BE2C (cell line): Measurements from ENCODE around the gene IGSF21.
"Not testable (repeated sequence)": the region's sequence is repeated elsewhere in the genome, so short reads cannot be mapped to it uniquely, and the experiment has no call there.

Experiments used
- DNase-seq: peaks from one replicate; pipeline ENCODE4 v3.0.0-alpha.2; 2020
- H3K27me3 ChIP-seq: fragments of 250-450 bp; sonication (Bioruptor Pico); 2 replicates; pipeline ENCODE4 v1.5.1; 2020; ENCODE audit warnings: mild to moderate bottlenecking
- H3K36me3 ChIP-seq: fragments of 250-450 bp; sonication (Bioruptor Pico); 2 replicates; pipeline ENCODE4 v1.5.1; 2020; ENCODE audit warnings: mild to moderate bottlenecking
- H3K4me1 ChIP-seq: fragments of 250-450 bp; sonication (Bioruptor Pico); 2 replicates; pipeline ENCODE4 v1.5.1; 2020
- H3K4me3 ChIP-seq: 2 replicates; pipeline ENCODE4 v1.5.1; 2011; ENCODE audit warnings: low read depth, low read length
- H3K9me3 ChIP-seq: fragments of 250-450 bp; sonication (Bioruptor Pico); 2 replicates; pipeline ENCODE4 v1.5.1; 2020
- CTCF ChIP-seq: IDR thresholded peaks from 2 replicates; pipeline ENCODE4 v1.5.1; 2012; ENCODE audit warnings: mild to moderate bottlenecking, low read depth, low read length

IGSF21 gene

GRCh38 chr1:18157968-18158367 lies 50.4 kb downstream of the IGSF21 start:
- no peaks in the 10 kb centered on the region for H3K4me1 ChIP-seq
- TF ChIP-seq CTCF: no peak
- DNase-seq: no peak
- no peaks in the 10 kb centered on the region for H3K9me3 ChIP-seq
- no peaks in the 10 kb centered on the region for H3K36me3 ChIP-seq
- no peak overlapping the region for H3K4me3 ChIP-seq
- H3K27me3 ChIP-seq: no peaks in the 10 kb centered on the region

GRCh38 chr1:18158714-18159113 lies 51.1 kb downstream of the IGSF21 start:
- no peaks in the 10 kb centered on the region for H3K4me1 ChIP-seq
- no peaks in the 10 kb centered on the region for H3K27me3 ChIP-seq
- no peak for DNase-seq
- no peak for TF ChIP-seq CTCF
- no peaks in the 10 kb centered on the region for H3K36me3 ChIP-seq
- H3K4me3 ChIP-seq: no peak overlapping the region
- H3K9me3 ChIP-seq: no peaks in the 10 kb centered on the region

- Histone ChIP-seq H3K4me1 (no peaks in the 10 kb centered on the region), H3K9me3 (no peaks in the 10 kb centered on the region), H3K4me3 (no peak overlapping the region), H3K36me3 (no peaks in the 10 kb centered on the region), H3K27me3 (no peaks in the 10 kb centered on the region)
- TF ChIP-seq CTCF: no peak
- DNase-seq: no peak
Observed at GRCh38 chr1:18160290-18160942, 52.8 kb downstream of the IGSF21 start.

- H3K27me3 ChIP-seq: no peaks in the 10 kb centered on the region
Observed at GRCh38 chr1:18161690-18162089, 54.1 kb downstream of the IGSF21 start.

GRCh38 chr1:18165640-18166039 lies 58.0 kb downstream of the IGSF21 start:
- H3K9me3 ChIP-seq, DNase-seq, H3K36me3 ChIP-seq, H3K4me1 ChIP-seq, H3K27me3 ChIP-seq, H3K4me3 ChIP-seq: not testable (repeated sequence)

More at GRCh38 chr1:18161690-18162089, 54.1 kb downstream of the IGSF21 start:
- DNase-seq: no peak
- Histone ChIP-seq H3K4me1 (no peaks in the 10 kb centered on the region; the same call in none of the 2 replicates), H3K4me3 (no peak overlapping the region), H3K36me3 (no peaks in the 10 kb centered on the region), H3K9me3 (no peaks in the 10 kb centered on the region)
- TF ChIP-seq CTCF: no peak

- H3K4me1 ChIP-seq: no peaks in the 10 kb centered on the region; the same call in none of the 2 replicates
- H3K4me3 ChIP-seq: no peak overlapping the region
- H3K9me3 ChIP-seq: no peaks in the 10 kb centered on the region
- no peaks in the 10 kb centered on the region for H3K36me3 ChIP-seq
- no peaks in the 10 kb centered on the region for H3K27me3 ChIP-seq
- peak; percentile 19 for DNase-seq
- no peak for TF ChIP-seq CTCF
Observed at GRCh38 chr1:18166341-18166740, 58.7 kb downstream of the IGSF21 start.
